PC-9 (cell line): Measurements from ENCODE around the gene UPB1.

Source experiments
- EZH2 ChIP-seq: fragments of 200-600 bp; sonication (generic); IDR thresholded peaks from 2 replicates; pipeline ENCODE4 v1.8.0; 2017; ENCODE audit warnings: antibody characterized with exemption, low read depth
- TF ChIP-seq, protein P1 (sequence below): fragments of 200-600 bp; sonication (generic); conservative IDR thresholded peaks from 2 replicates; pipeline ENCODE4 v1.6.1; 2017; ENCODE audit warnings: mixed run types, antibody characterized with exemption, mild to moderate bottlenecking, moderate library complexity

GRCh38 chr22:24467340-24467739, 27.8 kb upstream of the UPB1 start:
- TF ChIP-seq, protein P1, sequence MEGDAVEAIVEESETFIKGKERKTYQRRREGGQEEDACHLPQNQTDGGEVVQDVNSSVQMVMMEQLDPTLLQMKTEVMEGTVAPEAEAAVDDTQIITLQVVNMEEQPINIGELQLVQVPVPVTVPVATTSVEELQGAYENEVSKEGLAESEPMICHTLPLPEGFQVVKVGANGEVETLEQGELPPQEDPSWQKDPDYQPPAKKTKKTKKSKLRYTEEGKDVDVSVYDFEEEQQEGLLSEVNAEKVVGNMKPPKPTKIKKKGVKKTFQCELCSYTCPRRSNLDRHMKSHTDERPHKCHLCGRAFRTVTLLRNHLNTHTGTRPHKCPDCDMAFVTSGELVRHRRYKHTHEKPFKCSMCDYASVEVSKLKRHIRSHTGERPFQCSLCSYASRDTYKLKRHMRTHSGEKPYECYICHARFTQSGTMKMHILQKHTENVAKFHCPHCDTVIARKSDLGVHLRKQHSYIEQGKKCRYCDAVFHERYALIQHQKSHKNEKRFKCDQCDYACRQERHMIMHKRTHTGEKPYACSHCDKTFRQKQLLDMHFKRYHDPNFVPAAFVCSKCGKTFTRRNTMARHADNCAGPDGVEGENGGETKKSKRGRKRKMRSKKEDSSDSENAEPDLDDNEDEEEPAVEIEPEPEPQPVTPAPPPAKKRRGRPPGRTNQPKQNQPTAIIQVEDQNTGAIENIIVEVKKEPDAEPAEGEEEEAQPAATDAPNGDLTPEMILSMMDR: no peak
- TF ChIP-seq EZH2: no peak
